ENCODE results near the gene CSNK2B.

Gene CSNK2B

GRCh38 chr6:31636698-31637596 is 28.9 kb upstream of the CSNK2B start:
- DNase-seq (ENCODE audit: low read depth) = no peak

GRCh38 chr6:31639043-31639442 is 26.8 kb upstream of the CSNK2B start:
- DNase-seq (ENCODE audit: low read depth) = no peak

- peak; percentile 32 for DNase-seq (ENCODE audit: low read depth)
Measured at GRCh38 chr6:31639449-31639861, 26.4 kb upstream of the CSNK2B start.

GRCh38 chr6:31640612-31641011 is 25.3 kb upstream of the CSNK2B start:
- DNase-seq (ENCODE audit: low read depth) = no peak

GRCh38 chr6:31641370-31641769 is 24.5 kb upstream of the CSNK2B start:
- no peak for DNase-seq (ENCODE audit: low read depth)

- DNase-seq (ENCODE audit: low read depth) = no peak
Measured at GRCh38 chr6:31642798-31643570, 22.9 kb upstream of the CSNK2B start.

GRCh38 chr6:31643818-31644454 is 21.9 kb upstream of the CSNK2B start:
- no peak for DNase-seq (ENCODE audit: low read depth)

GRCh38 chr6:31645325-31645724 is 20.6 kb upstream of the CSNK2B start:
- no peak for DNase-seq (ENCODE audit: low read depth)

GRCh38 chr6:31651602-31652191 is 14.2 kb upstream of the CSNK2B start:
- DNase-seq (ENCODE audit: low read depth) = peak; percentile 86

GRCh38 chr6:31652925-31653724 is 12.8 kb upstream of the CSNK2B start:
- DNase-seq (ENCODE audit: low read depth) = no peak

GRCh38 chr6:31654574-31655348 is 11.1 kb upstream of the CSNK2B start:
- no peak for DNase-seq (ENCODE audit: low read depth)

GRCh38 chr6:31655349-31656237 is 10.3 kb upstream of the CSNK2B start, which contains the start of gene APOM:
Gene APOM, plus strand, starts transcription at chr6:31655894. Its CDS starts 73 bp downstream, at chr6:31655967.
- DNase-seq (ENCODE audit: low read depth) = no peak

- DNase-seq (ENCODE audit: low read depth) = no peak
Measured at GRCh38 chr6:31657406-31658157, 8.3 kb upstream of the CSNK2B start.

- no peak for DNase-seq (ENCODE audit: low read depth)
Measured at GRCh38 chr6:31658158-31658688, 7.7 kb upstream of the CSNK2B start.

- no peak for DNase-seq (ENCODE audit: low read depth)
Measured at GRCh38 chr6:31658983-31659648, 6.8 kb upstream of the CSNK2B start.

- peak; percentile 19 for DNase-seq (ENCODE audit: low read depth)
Measured at GRCh38 chr6:31659649-31660380, 6.1 kb upstream of the CSNK2B start.
